Motor neuron (in vitro differentiated cells): ENCODE data around the gene BMP2K. TPM values are rescaled to one million over a fixed set of nuclear protein-coding genes. Genes with fewer than 3 reads are reported as not detected.

Experiments
- ATAC-seq, 8 experiments: fragments of 200-7000 bp; cut with Tn5 transposase; replicated peaks in 6 of 8; 2 replicates each; pipeline ENCODE4 v1.8.0; 2021; ENCODE audit warnings: mild to moderate bottlenecking in 8 of 8, moderate library complexity in 8 of 8
- H3K27ac ChIP-seq, 2 donors: fragments of 250-450 bp; sonication (Bioruptor Pico); 2 replicates each; pipeline ENCODE4 v1.9.0; 2021; ENCODE audit warnings: antibody characterized with exemption in 2 of 2, mild to moderate bottlenecking in 2 of 2, moderate library complexity in 1 of 2
- H3K4me1 ChIP-seq, 2 donors: fragments of 250-450 bp; sonication (Bioruptor Pico); replicated peaks in 1 of 2; 2 replicates each; pipeline ENCODE4 v1.6.1; 2021; ENCODE audit warnings: antibody characterized with exemption in 2 of 2, mild to moderate bottlenecking in 2 of 2, moderate library complexity in 1 of 2
- H3K4me3 ChIP-seq, 5 donors: fragments of 250-450 bp; sonication (Bioruptor Pico); 2 replicates each; pipeline ENCODE4 v1.9.0; 2021; ENCODE audit warnings: antibody characterized with exemption in 5 of 5, mild to moderate bottlenecking in 5 of 5, moderate library complexity in 4 of 5
- WGBS, 10 experiments: fragments of 450-650 bp; shearing (Covaris generic); methylation state at CpG; one replicate each; pipeline ENCODE4 v1.0.0; 2022; 5-methylcytosine and 5-hydroxymethylcytosine counted together
- in situ Hi-C, 9 experiments: fragments of 400-800 bp; cut with MboI; loops; one replicate each; pipeline ENCODE4 v1.15.0; 2021; ENCODE audit warnings: low sequenced_read_pairs in 9 of 9, low pct_unique_long_range_greater_than_20kb in 2 of 9; ENCODE audit not compliant: unreplicated experiment in 9 of 9
- total RNA-seq, 8 experiments: library from RNA; unstranded; fragments of 300-600 nt; gene quantifications; 2 replicates each; pipeline versions ENCODE4 v1.2.3 to v1.2.4, GENCODE V29; 2022

Gene BMP2K
- total RNA-seq, 8 experiments from 2014 or later, result 10.4 to 41.7 (median 17.4) TPM

GRCh38 chr4:78938868-78939666 is 162.9 kb downstream of the BMP2K start, which contains the start of gene PAQR3:
Gene PAQR3, minus strand, starts transcription at chr4:78939438. Its CDS starts 214 bp downstream, at chr4:78939224.
- Histone ChIP-seq H3K4me3 (peak within 1 kb of the TSS; percentile 54 to 80 (median 72)), H3K4me1 (peaks cover 15 to 29% of the 10 kb centered on the region in 2 donors), H3K27ac (peak within 1 kb of the TSS; percentile 47 to 59)
- peak; percentile 92 to 98 (median 94) for ATAC-seq
- in situ Hi-C loops, result loop anchor here in 3 of 9 experiments (25.0 kb wide), 3 partner anchors 1248 to 1398 kb away; partner anchors contain the start of genes CFAP299 (in 1 of the 3) and PRDM8 (in 1 of the 3)
- 0 to 7% (median 1%) methylated on average over 3 to 11 of the region's 77 CpGs; no CpG with 5 or more reads in 2 of the 10 experiments for WGBS, 10 experiments

DNA sequence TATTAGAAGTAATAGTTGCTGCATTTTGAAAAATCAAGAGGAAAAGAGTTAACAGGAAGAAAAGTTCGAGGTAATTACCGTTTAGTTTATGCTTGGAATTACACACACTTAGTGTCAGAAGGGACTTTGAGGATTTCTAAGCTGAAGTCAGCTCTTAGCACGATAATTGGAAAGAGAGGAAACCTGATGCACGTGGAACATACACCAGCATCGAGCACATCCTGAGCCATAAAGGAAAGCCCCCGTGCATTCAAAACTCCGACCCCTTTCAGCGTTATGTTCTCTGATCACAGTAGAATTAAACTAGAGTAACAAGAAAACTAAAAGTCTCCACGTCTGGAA is 163.5 kb downstream of the BMP2K start:
- H3K27ac ChIP-seq, result no peak overlapping the region
- peak overlapping the region; percentile 54 to 80 (median 72) for H3K4me3 ChIP-seq
- WGBS, 10 experiments, result 0 to 7% (median 3%) methylated on average over 3 to 9 of the region's 9 CpGs; no CpG with 5 or more reads in 1 of the 10 experiments
- ATAC-seq, result peak in 4 of 8 experiments; percentile 2 to 4 (median 3)
- H3K4me1 ChIP-seq, result peaks cover 15 to 29% of the 10 kb centered on the region in 2 donors
- in situ Hi-C loops, result loop anchor here in 4 of 9 experiments (10.0 to 25.0 kb wide), 4 partner anchors 1248 to 1398 kb away; partner anchors contain the start of genes CFAP299 (in 1 of the 4) and PRDM8 (in 1 of the 4)

- no peak overlapping the region for H3K4me3 ChIP-seq
- H3K27ac ChIP-seq, result no peak overlapping the region
- ATAC-seq, result no peak
- 75 to 100% (median 100%) methylated on average over 1 to 5 of the region's 5 CpGs; no CpG with 5 or more reads in 3 of the 10 experiments for WGBS, 10 experiments
- H3K4me1 ChIP-seq, result peaks cover 15 to 22% of the 10 kb centered on the region in 2 donors
- in situ Hi-C loops, result loop anchor here in 4 of 9 experiments (10.0 to 25.0 kb wide), 4 partner anchors 1247 to 1397 kb away; partner anchors contain the start of genes CFAP299 (in 1 of the 4) and PRDM8 (in 1 of the 4)
Measured at GRCh38 chr4:78940752-78941151, 164.6 kb downstream of the BMP2K start.

GRCh38 chr4:78944381-78944780 is 168.2 kb downstream of the BMP2K start:
- WGBS, 10 experiments, result 0 to 100% (median 58%) methylated on average over 1 of the region's 1 CpG; no CpG with 5 or more reads in 2 of the 10 experiments
- no peak overlapping the region for H3K27ac ChIP-seq
- in situ Hi-C loops, result loop anchor here in 4 of 9 experiments (10.0 to 25.0 kb wide), 4 partner anchors 1243 to 1393 kb away; partner anchors contain the start of genes CFAP299 (in 1 of the 4) and PRDM8 (in 1 of the 4)
- ATAC-seq, result no peak
- no peak overlapping the region for H3K4me3 ChIP-seq
- H3K4me1 ChIP-seq, result peaks cover 3 to 4% of the 10 kb centered on the region in 2 donors

DNA sequence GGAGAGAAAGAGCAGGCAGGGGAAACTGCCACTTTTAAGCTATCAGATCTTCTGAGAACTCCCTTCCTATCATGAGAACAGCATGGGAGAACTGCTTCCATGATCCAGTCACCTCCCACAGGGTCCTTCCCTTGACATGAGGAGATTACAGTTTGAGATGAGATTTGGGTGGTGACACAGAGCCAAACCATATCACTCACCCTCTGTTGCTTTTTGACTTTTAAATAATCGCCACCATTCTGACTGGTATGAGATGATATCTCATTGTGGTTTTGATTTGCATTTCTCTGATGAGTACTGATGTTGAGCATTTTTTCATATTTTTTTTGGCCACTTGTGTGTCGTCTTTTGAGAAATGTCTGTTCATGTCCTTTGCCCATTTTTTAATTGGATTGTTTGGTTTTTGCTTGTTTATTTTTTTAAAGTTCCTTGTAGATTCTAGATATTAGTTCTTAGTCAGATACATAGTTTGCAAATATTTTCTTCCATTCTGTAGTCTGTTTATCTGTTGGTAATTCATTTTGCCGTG is 169.6 kb downstream of the BMP2K start:
- H3K27ac ChIP-seq, result no peak overlapping the region
- peaks cover 0 to 7% of the 10 kb centered on the region in 2 donors for H3K4me1 ChIP-seq
- in situ Hi-C loops, result loop anchor here in 4 of 9 experiments (10.0 to 25.0 kb wide), 4 partner anchors 1242 to 1392 kb away; partner anchors contain the start of genes CFAP299 (in 1 of the 4) and PRDM8 (in 1 of the 4)
- 38 to 100% (median 71%) methylated on average over 2 to 3 of the region's 3 CpGs; no CpG with 5 or more reads in 2 of the 10 experiments for WGBS, 10 experiments
- no peak for ATAC-seq
- no peak overlapping the region for H3K4me3 ChIP-seq

- in situ Hi-C loops, result loop anchor here in 5 of 9 experiments (10.0 to 25.0 kb wide), 5 partner anchors 625 to 1388 kb away; partner anchors contain the start of genes CFAP299 (in 2 of the 5) and PRDM8 (in 2 of the 5)
Measured at GRCh38 chr4:78949735-78950134, 173.6 kb downstream of the BMP2K start.

GRCh38 chr4:78951862-78952472 is 175.8 kb downstream of the BMP2K start:
- 29 to 100% (median 63%) methylated on average over 1 to 3 of the region's 3 CpGs; no CpG with 5 or more reads in 1 of the 10 experiments for WGBS, 10 experiments
- no peak overlapping the region for H3K4me3 ChIP-seq
- in situ Hi-C loops, result loop anchor here in 3 of 9 experiments (10.0 to 25.0 kb wide), 4 partner anchors 623 to 1385 kb away; partner anchors contain the start of genes CFAP299 (in 1 of the 3) and PRDM8 (in 1 of the 3)
- H3K27ac ChIP-seq, result no peak overlapping the region
- H3K4me1 ChIP-seq, result peaks cover 4 to 17% of the 10 kb centered on the region in 2 donors
- ATAC-seq, result peak; percentile 43 to 67 (median 57)

More at GRCh38 chr4:78949735-78950134, 173.6 kb downstream of the BMP2K start:
- no peak overlapping the region for H3K27ac ChIP-seq
- peak in 3 of 8 experiments; percentile 52 to 78 (median 61) for ATAC-seq
- H3K4me1 ChIP-seq, result peaks cover 0 to 13% of the 10 kb centered on the region in 2 donors
- H3K4me3 ChIP-seq, result no peak overlapping the region
- 38 to 100% (median 63%) methylated on average over 1 of the region's 1 CpG; no CpG with 5 or more reads in 3 of the 10 experiments for WGBS, 10 experiments

DNA sequence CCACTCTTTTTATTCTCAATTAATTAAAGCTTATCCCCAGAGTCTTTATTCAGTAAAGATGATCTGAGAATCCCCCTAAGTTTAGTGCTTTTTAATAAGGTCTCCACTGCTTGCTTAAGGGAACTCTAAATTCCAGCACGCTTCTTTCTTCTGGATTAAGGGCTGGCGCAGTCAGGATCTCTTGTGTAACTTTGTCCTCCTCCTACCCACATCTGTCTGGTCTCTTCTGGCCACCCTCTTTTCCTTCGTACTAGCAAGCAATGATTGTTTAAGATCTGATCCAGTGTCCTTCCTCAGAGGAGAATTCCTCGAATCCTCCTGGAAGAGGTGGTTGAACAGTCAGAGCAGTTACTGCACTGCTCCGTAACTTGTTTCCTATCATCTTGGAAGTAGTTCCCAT is 177.1 kb downstream of the BMP2K start:
- WGBS, 10 experiments, result 73 to 100% (median 98%) methylated on average over 1 to 4 of the region's 5 CpGs; no CpG with 5 or more reads in 1 of the 10 experiments
- in situ Hi-C loops, result loop anchor here in 3 of 9 experiments (10.0 to 25.0 kb wide), 4 partner anchors 622 to 1384 kb away; partner anchors contain the start of genes CFAP299 (in 1 of the 3) and PRDM8 (in 1 of the 3)
- no peak for ATAC-seq
- Histone ChIP-seq H3K4me1 (peaks cover 6 to 19% of the 10 kb centered on the region in 2 donors), H3K4me3 (no peak overlapping the region), H3K27ac (no peak overlapping the region)

DNA sequence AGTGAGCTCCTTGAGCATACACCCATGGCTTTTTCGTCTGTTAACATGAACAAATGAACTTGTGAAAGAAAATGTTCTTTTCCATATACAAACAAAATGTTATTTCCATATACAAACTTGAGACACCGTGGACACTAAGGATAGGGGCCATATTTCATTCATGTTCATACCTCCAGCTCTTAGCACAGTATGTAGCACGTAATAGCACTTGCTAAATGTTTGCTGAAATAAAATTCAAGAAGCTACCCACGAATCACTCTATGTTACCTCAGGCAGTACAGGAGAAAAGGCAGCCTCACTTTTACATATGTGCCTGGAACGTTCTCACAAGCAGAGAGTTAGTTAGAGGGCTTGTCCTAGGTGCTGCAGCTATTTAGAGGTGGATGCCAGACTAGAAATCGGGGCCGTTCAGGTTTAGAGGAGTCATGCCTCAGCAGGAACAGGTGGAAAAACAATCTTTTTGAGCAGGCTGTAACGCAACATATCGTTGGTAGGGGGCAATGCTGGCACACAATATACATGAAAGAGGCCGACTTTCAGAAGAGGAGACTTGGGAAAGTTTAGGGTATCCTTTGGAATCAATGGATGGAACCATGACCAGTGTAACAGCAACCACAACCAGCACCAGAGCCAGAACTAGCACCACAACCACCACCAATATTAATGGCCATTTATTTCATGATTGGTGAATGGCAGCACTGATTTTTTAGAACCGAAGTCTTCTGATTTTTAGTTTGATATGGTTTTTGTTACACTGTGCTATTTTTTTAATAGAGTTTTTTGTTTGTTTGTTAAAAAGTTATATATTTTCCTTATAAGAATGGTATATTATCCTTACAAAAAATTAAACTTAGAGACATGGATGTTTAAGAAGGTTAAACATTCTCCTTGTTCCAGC is 177.9 kb downstream of the BMP2K start:
- H3K4me1 ChIP-seq, result peaks cover 6 to 19% of the 10 kb centered on the region in 2 donors
- H3K27ac ChIP-seq, result no peak overlapping the region
- no peak overlapping the region for H3K4me3 ChIP-seq
- in situ Hi-C loops, result loop anchor here in 3 of 9 experiments (10.0 to 25.0 kb wide), 4 partner anchors 621 to 1383 kb away; partner anchors contain the start of genes CFAP299 (in 1 of the 3) and PRDM8 (in 1 of the 3)
- WGBS, 10 experiments, result 8 to 83% (median 49%) methylated on average over 1 to 11 of the region's 11 CpGs
- ATAC-seq, result peak; percentile 5 to 95 (median 30)

- peaks cover 6 to 12% of the 10 kb centered on the region in 2 donors for H3K4me1 ChIP-seq
- no peak overlapping the region for H3K27ac ChIP-seq
- in situ Hi-C loops, result loop anchor here in 3 of 9 experiments (10.0 to 25.0 kb wide), 4 partner anchors 618 to 1380 kb away; partner anchors contain the start of genes CFAP299 (in 1 of the 3) and PRDM8 (in 1 of the 3)
- peak in 5 of 8 experiments; percentile 83 to 97 (median 89) for ATAC-seq
- 73 to 100% (median 93%) methylated on average over 1 to 5 of the region's 5 CpGs; no CpG with 5 or more reads in 1 of the 10 experiments for WGBS, 10 experiments
- no peak overlapping the region for H3K4me3 ChIP-seq
Measured at GRCh38 chr4:78956975-78957374, 180.8 kb downstream of the BMP2K start.

GRCh38 chr4:78960926-78961325 is 184.8 kb downstream of the BMP2K start:
- in situ Hi-C loops, result loop anchor here in 3 of 9 experiments (25.0 kb wide), 3 partner anchors 1226 to 1376 kb away; partner anchors contain the start of genes CFAP299 (in 1 of the 3) and PRDM8 (in 1 of the 3)
- ATAC-seq, result no peak
- WGBS, 10 experiments, result 14 to 100% (median 86%) methylated on average over 1 to 2 of the region's 3 CpGs; no CpG with 5 or more reads in 3 of the 10 experiments
- H3K4me1 ChIP-seq, result peaks cover 6% of the 10 kb centered on the region in 2 donors
- no peak overlapping the region for H3K4me3 ChIP-seq
- H3K27ac ChIP-seq, result no peak overlapping the region
